Peyer's patch (tissue), 4 donors: ENCODE results near the gene LHB.

Source experiments
- POLR2A ChIP-seq, 2 donors: fragments of 450-650 bp; IDR thresholded peaks; one replicate each; pipeline ENCODE4 v1.5.1; 2017; ENCODE audit warnings: antibody characterized with exemption in 2 of 2, mild to moderate bottlenecking in 2 of 2, moderate library complexity in 2 of 2
- TF ChIP-seq, protein P1 (sequence below), 6 experiments: fragments of 450-650 bp in 4 of 6; fragments of 200-600 bp in 2 of 6; sonication (generic) in 1 of 6; IDR thresholded peaks; one replicate each; pipeline ENCODE4 v1.5.1; 2017 to 2019; ENCODE audit warnings: antibody characterized with exemption in 6 of 6, mild to moderate bottlenecking in 3 of 6, moderate library complexity in 1 of 6

DNA sequence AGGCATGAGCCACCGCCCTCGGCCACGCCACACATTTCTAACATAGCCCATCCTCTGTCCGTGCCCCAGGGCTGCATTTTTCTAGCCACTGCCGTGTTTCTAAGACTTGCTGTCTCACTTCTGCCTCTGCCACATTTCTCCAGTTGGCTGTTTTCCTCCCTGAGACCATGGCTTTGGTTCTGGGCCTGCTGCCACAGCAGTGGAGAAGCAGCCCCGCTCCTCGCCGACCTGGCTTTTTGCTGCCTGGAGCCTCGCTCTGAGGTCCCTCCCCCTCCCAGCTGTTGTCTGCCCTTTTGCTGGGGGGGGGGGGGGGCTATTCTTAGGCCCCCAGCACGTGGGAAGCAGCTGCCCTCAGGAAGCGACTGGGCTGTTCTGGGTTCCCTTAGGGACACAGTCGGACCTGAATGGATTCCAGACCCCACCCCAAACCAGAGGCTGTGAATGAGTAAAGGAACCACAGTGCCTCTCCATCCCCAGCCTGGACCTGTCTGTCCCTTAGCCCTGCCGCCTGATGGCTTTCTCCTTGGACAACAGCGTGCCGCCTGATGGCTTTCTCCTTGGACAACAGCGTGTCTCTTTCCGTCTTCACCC lies 27.1 kb downstream of the LHB start:
- TF ChIP-seq, protein P1, sequence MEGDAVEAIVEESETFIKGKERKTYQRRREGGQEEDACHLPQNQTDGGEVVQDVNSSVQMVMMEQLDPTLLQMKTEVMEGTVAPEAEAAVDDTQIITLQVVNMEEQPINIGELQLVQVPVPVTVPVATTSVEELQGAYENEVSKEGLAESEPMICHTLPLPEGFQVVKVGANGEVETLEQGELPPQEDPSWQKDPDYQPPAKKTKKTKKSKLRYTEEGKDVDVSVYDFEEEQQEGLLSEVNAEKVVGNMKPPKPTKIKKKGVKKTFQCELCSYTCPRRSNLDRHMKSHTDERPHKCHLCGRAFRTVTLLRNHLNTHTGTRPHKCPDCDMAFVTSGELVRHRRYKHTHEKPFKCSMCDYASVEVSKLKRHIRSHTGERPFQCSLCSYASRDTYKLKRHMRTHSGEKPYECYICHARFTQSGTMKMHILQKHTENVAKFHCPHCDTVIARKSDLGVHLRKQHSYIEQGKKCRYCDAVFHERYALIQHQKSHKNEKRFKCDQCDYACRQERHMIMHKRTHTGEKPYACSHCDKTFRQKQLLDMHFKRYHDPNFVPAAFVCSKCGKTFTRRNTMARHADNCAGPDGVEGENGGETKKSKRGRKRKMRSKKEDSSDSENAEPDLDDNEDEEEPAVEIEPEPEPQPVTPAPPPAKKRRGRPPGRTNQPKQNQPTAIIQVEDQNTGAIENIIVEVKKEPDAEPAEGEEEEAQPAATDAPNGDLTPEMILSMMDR (IDR thresholded peaks at IDR 0.05) = no peak
- no peak for TF ChIP-seq POLR2A (IDR thresholded peaks at IDR 0.05)
